Germinal center (tissue), 1 donor: ENCODE measurements around the gene HYAL3.
A peak's percentile ranks its signal among the peaks of the same experiment; 100 is the strongest.
"Not testable (repeated sequence)": the region's sequence is repeated elsewhere in the genome, so short reads cannot be mapped to it uniquely, and the experiment has no call there.

ENCODE experiments used
- DNase-seq: peaks from one replicate; pipeline ENCODE4 v3.0.0; 2012; ENCODE audit warnings: mixed read lengths, low spot score

Gene HYAL3

DNA sequence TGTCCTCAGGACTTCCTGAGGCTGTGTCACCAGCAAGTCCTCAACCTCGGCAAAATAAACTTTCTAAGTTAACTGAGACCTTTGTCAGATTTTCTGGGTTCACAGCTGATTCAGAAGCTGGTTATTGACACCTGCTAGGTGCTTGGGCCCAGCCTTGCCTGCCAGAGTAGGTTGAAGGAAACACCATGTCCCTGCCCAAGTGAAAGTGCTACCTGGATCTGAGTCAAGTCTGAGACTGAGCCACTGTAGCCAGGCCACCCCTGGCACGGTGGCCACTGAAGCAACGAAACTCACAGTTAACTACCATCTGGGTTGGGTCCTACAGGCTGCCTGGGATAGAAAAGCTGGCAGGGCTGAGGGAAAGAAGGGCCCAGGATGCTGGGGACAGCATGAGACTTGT is 15.1 kb upstream of the HYAL3 start:
- DNase-seq = no peak

GRCh38 chr3:50312041-50312440 is 12.8 kb upstream of the HYAL3 start:
- DNase-seq = not testable (repeated sequence)

DNA sequence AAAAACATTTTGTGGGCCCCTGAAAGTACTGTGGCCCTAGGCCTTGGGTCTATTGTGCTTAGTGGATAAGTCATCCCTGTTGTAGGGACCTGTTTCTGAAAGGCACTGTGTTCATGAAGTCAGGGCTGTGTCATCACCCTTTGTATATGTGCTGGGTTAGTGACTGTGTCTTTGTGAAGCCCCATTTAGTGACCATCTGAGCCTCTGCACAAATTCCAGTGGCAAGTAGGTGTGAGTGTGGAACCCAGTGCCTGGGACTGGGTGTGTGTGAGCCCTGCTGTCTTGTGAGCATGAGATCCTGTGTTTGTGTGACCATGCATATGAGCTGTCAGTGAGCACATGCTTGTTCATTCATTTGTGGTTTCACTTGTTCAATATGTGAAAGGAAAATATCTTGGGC is 5.4 kb upstream of the HYAL3 start:
- no peak for DNase-seq

DNA sequence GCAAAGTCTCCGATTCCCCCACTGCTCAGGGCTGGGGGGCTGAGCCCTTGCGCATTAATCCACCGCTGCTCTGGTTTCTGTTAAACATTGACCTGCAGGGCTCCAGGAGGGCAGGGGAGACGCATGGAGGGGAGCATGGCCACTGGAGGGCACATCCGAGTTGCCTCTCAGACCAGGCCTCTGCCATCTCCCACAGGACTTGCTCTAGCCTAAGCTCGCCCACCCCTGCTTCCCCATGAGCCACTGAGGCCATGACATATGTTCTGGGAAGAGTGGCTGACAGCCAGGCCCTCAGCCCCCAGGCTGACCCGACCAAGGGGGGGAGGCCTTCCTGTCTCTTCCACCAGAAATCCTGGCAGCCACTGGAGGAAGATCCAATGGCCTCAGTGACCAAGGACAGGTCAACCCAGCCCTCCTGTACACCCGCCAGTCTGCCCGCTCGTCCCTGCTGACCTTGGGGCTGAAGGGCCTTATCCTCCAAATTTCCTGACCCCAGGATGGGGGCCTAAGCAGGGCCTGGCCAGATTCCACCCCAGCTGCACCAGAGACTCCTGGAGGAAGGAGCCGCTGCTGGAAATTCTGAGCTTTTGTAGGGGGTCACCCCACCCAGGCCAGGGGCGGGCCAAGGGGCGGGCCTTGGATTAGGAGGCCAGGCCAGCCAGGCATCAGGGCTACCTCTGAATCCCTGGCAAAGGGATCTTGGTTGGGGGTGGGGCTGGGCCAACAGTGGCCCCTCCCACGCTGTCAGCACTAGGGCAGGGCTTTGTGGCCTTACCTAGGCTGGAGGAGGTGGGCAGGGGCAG is 4.0 kb upstream of the HYAL3 start, which contains the start of gene HYAL1:
Gene HYAL1, minus strand, starts transcription at position 562 of the 803 bp plus-strand sequence. CDS start 618 bp downstream, outside the sequence.
- no peak for DNase-seq

DNA sequence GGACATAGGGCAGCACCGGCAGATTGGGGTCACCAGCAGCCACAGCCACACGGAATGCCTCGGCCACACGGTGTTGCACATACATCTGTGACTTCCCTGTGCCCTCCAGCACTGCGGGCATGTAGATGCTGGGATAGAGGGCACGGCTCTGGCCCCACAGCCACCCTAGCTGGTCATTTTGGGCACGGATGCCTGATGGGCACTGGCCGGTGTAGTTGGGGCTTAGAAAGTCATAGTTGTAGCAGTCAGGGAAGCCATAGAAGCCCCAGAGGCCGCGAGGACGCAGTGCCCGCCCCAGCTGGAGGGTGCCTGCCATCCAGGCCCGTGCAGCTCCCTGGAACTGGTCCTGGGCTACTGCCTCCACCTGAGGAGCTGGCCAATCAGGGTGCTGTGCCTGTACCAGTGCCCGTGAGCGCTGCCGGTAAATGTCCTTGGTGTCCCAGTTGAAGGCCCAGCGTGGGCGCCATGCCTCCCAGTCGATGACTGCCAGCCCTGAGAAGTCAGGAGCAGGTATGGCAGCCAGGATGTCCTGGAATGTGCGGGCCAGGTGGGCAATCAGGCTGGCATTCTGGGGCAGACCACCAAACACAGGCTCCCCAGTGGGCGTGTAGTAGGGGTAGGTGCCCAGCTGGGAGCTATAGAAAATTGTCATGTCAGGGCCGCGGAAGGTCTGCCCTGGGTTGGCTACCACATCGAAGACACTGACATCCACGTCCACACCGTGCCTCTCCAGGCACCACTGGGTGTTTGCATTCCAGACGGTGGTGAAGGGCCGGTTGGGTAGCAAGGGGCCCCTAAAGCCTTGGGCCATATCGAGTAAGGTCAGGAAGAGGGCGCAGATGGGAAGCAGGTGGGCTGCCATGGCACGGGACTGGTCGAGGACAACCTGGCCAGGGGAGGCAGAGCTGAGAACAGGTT is 3.1 kb upstream of the HYAL3 start:
- DNase-seq = no peak

DNA sequence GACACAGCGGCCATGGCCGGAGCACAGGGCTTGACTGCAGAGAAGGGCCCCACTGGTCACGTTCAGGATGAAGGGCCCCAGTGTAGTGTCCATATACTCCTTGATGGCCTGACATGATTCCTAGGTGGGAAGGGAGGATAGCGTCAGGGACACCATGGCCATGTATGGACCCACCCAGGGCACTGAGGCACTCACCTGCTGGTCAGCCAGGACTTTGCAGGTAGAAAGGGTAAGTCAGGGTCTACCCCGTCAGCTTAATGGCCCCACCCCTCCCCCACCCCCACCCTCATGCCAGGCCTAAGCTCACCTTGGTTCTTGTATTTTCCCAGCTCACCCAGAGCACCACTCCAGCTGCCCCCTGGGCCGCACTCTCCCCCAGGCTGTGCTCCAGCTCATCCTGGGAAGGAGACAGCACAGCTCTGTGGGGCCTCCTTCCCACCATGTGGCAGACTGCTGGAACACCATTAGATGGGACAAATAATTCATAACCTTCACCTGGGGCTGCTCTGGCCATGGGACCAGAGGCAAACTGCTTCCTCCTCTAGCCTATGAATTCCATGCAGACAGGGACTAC is 1.6 kb upstream of the HYAL3 start:
- DNase-seq = no peak

GRCh38 chr3:50299929-50300680 is 900 bp upstream of the HYAL3 start:
- DNase-seq = no peak

DNA sequence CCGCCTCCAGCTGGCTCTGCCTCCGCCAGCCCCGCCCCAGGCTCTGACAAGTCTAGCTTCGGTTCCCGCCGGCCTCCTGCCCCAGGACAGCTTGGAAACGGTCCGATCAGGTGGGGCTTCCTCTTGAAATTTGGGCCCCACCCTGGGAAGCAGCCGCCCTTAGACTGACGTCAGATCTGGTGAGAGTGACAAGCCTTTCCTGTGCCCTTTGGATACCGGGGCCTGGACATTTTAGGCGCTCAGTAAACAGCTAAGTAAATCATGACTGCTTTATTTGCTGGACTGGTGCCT is 378 bp upstream of the HYAL3 start:
- no peak for DNase-seq

DNA sequence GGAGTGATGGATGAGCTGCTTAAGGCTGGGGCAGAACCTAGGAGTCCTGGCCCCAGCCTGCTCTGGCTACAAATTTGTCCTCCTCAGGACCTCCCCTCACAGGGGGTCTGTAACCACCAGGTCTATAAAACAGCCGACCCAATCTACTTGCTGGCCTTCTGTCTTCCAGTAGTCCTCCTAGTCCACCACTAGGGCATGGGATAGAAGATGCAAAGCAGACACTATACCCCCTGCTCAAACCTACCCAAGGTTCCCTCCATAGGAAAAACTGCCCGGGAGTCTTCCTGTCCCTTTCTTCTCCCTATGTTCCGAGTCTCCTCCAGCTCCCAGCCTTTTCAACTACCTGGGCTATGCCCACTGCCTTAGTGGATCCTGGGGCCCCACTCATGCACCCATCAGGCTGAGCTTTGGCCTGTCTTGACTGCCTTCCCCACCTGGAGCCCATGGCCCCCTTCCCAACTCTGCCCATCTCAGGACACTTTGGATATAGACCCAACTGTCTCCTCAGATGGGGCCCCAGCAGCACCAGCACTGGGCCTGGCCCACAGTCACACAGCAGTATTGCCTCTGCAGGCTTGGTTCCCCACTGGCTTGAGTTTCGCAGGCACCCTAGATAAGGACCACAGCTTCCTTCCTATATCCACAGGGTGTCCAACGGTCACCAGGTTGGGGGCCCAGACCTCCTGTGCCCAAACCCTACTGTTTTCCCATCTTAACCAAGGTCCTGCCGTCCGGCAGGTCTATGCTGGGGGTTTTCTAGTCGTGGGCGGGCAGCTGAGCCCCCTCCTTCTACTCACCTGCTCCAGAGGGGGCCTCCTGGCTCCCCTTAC is 1.1 kb downstream of the HYAL3 start:
- no peak for DNase-seq

GRCh38 chr3:50297384-50297775 is 1.8 kb downstream of the HYAL3 start:
- no peak for DNase-seq

DNA sequence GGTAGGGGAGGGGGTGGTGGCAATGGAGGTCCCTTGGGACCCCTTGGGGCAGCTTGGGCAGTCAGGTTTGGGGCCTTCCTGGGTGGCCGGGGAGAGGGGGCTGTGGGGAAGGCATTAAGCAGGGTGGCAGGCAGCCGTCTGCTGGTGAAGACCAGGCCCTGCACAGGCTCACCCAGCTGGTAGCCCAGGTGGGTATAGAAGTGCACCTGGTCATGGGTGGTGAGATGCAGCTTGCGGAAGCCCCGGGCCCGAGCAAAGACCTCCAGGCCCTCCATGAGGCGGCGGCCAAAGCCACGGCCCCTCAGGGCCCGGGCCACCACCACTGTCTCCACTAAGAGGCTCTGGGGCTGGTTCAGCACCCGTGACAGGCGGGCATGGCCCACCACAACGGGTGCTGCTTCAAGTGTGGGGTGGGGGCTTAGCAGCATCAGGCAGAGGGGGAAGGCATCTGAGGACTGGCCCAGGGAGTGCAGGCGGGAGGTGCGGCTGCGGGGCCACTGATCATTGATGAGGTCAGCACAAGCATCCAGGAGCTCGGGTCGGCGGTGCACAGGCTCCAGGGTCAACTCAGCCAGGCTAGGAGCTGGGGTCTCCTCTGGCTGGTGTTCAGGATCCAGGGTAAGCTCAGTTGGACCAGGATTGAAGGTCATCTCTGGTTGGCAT is 2.4 kb downstream of the HYAL3 start:
- DNase-seq = no peak

DNA sequence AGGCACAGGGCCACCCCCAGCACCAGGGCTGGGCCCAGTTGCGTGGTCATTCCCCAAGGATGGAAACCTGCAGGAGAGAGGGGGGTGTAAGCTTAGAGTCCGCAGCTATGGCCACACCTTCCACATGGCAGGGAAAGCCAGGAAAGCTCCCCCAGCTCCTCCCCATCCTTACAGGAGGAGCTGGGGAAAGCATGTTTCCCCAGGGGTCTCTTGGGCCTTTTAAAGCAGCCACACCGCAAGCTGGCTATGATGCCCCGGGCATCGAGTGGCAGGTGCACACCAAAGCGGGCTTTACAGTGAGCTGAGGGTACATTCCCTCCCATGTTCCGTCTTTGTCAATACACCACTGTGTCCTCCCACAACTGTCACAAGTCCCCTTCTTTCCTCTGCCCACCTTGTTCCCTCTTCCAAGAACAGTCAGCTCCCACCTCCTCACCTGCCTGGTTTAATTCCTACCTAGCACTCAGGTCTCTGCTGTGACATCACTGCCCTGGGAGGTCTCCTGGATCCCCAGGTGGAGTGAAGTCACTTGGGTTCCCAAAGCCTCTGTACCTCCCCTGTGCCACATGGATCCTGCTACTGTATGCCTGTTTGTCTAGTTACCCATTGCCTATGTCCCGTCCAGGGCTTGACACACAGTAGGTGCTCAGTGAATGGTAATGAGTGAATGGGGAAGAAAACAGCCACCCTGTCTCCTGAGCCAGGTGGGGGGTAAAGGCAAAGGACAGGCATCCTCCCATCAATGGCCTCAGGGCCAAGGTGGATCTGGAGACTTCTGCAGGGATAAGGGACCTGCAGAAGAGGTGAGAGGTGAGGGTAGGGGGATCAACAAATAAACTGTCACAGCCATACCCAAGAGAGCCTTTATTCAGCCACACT is 3.4 kb downstream of the HYAL3 start:
- DNase-seq = no peak

DNA sequence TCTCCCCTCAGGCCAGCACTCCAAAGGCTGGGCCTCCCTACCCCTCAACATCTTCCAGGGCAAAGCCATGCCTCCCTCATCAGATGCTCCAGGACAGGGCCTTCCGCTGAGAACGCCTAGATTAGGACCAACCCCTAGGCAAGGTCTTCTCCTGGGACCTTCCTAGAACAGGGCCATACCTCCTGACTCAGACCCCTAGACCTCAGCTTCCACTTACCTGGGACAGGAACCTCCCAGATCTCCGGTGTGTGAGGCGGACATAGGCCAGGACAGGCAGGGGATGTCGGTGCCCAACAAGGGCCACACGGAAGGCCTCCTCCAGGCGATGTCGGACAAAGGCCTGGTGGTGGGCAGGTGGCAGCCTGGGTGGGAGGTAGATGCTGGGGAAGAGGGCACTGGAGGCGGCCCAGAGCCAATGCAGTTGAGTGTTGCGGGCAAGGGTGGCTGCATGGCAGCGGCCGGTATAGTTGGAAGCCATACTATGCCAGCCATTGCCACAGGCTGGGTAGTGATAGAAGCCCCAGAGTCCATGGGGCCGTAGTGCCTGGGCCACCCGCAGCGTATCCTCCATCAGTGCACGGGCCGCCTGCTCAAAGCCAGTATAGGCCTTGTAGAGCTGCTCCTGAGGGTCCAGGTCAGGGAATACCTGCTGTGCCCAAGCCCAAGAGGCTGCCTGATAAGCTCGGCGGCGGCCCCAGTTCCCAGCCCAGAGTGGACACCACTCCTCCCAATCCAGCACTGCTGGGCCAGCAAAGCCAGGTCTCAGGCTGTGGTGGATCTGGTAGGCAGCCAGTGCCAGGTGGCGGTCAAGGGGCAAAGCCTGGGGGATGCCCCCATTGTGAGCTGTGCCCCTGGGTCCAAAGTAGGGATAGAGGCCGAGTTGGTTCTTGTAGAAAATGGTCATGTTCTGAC is 4.5 kb downstream of the HYAL3 start:
- DNase-seq = no peak

- no peak for DNase-seq
Measured at GRCh38 chr3:50294089-50294488, 5.1 kb downstream of the HYAL3 start.

- no peak for DNase-seq
Measured at GRCh38 chr3:50293079-50293801, 6.0 kb downstream of the HYAL3 start.

DNA sequence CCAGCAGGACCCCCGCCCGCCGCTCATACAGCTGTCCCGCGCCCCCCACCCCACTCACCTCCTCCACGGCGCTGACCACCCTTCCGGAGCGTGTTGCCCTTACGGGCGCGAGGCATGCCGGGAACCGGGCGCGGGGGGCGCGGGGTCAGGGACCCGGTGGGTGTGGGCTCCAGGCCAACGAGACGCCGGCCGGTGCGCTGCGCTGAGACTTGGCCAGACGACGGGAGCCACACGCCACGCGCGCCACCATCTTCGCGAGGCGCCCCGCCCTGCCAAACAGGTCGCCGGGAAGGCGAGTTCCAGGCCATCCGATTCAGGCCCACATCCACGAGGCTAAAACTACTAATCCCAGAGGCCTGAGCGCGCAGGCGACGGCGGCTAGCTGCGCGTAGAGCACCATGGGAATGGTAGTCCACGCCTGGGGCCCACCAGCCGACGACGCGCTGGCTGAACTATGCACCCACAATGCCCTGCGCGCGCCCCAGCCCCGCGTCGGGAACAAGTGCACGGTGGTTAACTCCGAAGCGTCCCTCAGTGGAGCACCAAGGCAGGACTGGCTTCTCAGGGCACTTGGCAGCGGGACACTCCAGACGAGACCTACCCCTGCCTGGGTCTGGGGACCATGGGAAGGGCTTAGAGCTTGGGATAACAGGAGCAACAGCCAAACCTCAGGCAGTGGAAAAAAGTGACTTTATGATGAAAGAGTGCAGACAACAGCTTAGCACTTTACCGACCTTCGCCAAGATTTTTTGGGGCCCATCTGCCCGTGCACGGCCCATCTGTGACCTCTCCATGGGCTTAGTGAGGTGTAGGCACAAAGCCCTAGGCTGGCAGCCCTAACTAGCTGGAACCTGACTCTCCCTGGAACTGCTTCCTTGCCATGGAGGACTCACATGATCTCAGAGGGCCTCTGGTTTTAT is 6.8 kb downstream of the HYAL3 start, which contains the start of gene IFRD2:
Gene IFRD2, minus strand, starts transcription at position 271 of the 920 bp plus-strand sequence. Its CDS starts 155 bp downstream, at position 116.
- DNase-seq = peak; percentile 92
